MM.1S (cell line): ENCODE data around the gene MYOCD.

Experiments
- DNase-seq: peaks from one replicate; pipeline ENCODE4 v3.0.0-alpha.2; 2015
- H2AFZ ChIP-seq: fragments of 300-600 bp; sonication (generic); 2 replicates; pipeline ENCODE4 v1.6.0; 2016; ENCODE audit warnings: antibody characterized with exemption, low read length
- H3F3A ChIP-seq: fragments of 300-600 bp; sonication (generic); 2 replicates; pipeline ENCODE4 v1.6.1; 2016; ENCODE audit warnings: mild to moderate bottlenecking, antibody characterized with exemption, low read length, moderate library complexity, mixed read lengths; ENCODE audit not compliant: insufficient read depth
- H3K27ac ChIP-seq: fragments of 300-600 bp; sonication (generic); 2 replicates; pipeline ENCODE4 v1.5.1; 2016; ENCODE audit warnings: mild to moderate bottlenecking, low read length
- H3K27me3 ChIP-seq: fragments of 300-600 bp; sonication (generic); replicated peaks from 2 replicates; pipeline ENCODE4 v1.6.0; 2016; ENCODE audit warnings: low read length; ENCODE audit not compliant: insufficient read depth
- H3K36me3 ChIP-seq: fragments of 300-600 bp; sonication (generic); replicated peaks from 2 replicates; pipeline ENCODE4 v1.6.1; 2016; ENCODE audit warnings: mild to moderate bottlenecking, low read length, mixed read lengths; ENCODE audit not compliant: insufficient read depth
- H3K4me1 ChIP-seq: fragments of 300-600 bp; sonication (generic); 2 replicates; pipeline ENCODE4 v1.6.1; 2016; ENCODE audit warnings: low read length, mixed read lengths
- H3K4me2 ChIP-seq: fragments of 300-600 bp; sonication (generic); 2 replicates; pipeline ENCODE4 v1.6.0; 2016; ENCODE audit warnings: low read depth, low read length
- H3K4me3 ChIP-seq: fragments of 300-600 bp; sonication (generic); 2 replicates; pipeline ENCODE4 v1.5.1; 2016; ENCODE audit warnings: low read length, mixed read lengths
- H3K79me2 ChIP-seq: fragments of 300-600 bp; sonication (generic); 2 replicates; pipeline ENCODE4 v1.6.1; 2016; ENCODE audit warnings: mixed run types, low read length, mixed read lengths
- H3K9ac ChIP-seq: fragments of 300-600 bp; sonication (generic); 2 replicates; pipeline ENCODE4 v1.6.1; 2016; ENCODE audit warnings: low read length, mixed read lengths
- H3K9me2 ChIP-seq: fragments of 300-600 bp; sonication (generic); replicated peaks from 2 replicates; pipeline ENCODE4 v1.6.1; 2016; ENCODE audit warnings: mild to moderate bottlenecking, low read length, mixed read lengths; ENCODE audit not compliant: insufficient read depth
- H3K9me3 ChIP-seq: fragments of 300-600 bp; sonication (generic); replicated peaks from 2 replicates; pipeline ENCODE4 v1.6.1; 2016; ENCODE audit warnings: mild to moderate bottlenecking, low read length, mixed read lengths; ENCODE audit not compliant: insufficient read depth
- H4K20me1 ChIP-seq: fragments of 300-600 bp; sonication (generic); 2 replicates; pipeline ENCODE4 v1.6.1; 2016; ENCODE audit warnings: mild to moderate bottlenecking, low read length, moderate library complexity, mixed read lengths; ENCODE audit not compliant: insufficient read depth
- EZH2 ChIP-seq: fragments of 300-600 bp; sonication (generic); optimal IDR thresholded peaks from 2 replicates; pipeline ENCODE3; 2017; ENCODE audit warnings: low read depth, mild to moderate bottlenecking, antibody characterized with exemption, low read length, mixed read lengths
- EZH2phosphoT487 ChIP-seq: fragments of 300-600 bp; sonication (generic); IDR thresholded peaks from 2 replicates; pipeline ENCODE4 v1.6.1; 2018; ENCODE audit warnings: antibody characterized with exemption, low read length
- TF ChIP-seq, protein P1 (sequence below): fragments of 300-600 bp; sonication (generic); IDR thresholded peaks from 2 replicates; pipeline ENCODE4 v1.5.1; 2016; ENCODE audit warnings: antibody characterized with exemption, low read length, mixed read lengths

MYOCD gene

GRCh38 chr17:12656354-12656753 lies 9.3 kb upstream of the MYOCD start:
- TF ChIP-seq EZH2 (no peak), EZH2phosphoT487 (no peak)
- TF ChIP-seq, protein P1, sequence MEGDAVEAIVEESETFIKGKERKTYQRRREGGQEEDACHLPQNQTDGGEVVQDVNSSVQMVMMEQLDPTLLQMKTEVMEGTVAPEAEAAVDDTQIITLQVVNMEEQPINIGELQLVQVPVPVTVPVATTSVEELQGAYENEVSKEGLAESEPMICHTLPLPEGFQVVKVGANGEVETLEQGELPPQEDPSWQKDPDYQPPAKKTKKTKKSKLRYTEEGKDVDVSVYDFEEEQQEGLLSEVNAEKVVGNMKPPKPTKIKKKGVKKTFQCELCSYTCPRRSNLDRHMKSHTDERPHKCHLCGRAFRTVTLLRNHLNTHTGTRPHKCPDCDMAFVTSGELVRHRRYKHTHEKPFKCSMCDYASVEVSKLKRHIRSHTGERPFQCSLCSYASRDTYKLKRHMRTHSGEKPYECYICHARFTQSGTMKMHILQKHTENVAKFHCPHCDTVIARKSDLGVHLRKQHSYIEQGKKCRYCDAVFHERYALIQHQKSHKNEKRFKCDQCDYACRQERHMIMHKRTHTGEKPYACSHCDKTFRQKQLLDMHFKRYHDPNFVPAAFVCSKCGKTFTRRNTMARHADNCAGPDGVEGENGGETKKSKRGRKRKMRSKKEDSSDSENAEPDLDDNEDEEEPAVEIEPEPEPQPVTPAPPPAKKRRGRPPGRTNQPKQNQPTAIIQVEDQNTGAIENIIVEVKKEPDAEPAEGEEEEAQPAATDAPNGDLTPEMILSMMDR = no peak
- no peaks in the 10 kb centered on the region for H3K36me3 ChIP-seq
- H3K9me2 ChIP-seq = no peaks in the 10 kb centered on the region

GRCh38 chr17:12659500-12659899 lies 6.2 kb upstream of the MYOCD start:
- H3K79me2 ChIP-seq = no peaks in the 10 kb centered on the region
- no peaks in the 10 kb centered on the region for H3K9me3 ChIP-seq
- no peaks in the 10 kb centered on the region for H3K36me3 ChIP-seq
- no peaks in the 10 kb centered on the region for H3F3A ChIP-seq
- no peaks in the 10 kb centered on the region for H3K27me3 ChIP-seq
- no peak overlapping the region for H3K4me2 ChIP-seq
- H3K9me2 ChIP-seq = no peaks in the 10 kb centered on the region
- H3K4me1 ChIP-seq = no peaks in the 10 kb centered on the region
- no peak for TF ChIP-seq EZH2phosphoT487
- TF ChIP-seq, protein P1 = no peak
- TF ChIP-seq EZH2 = no peak
- no peak overlapping the region for H3K4me3 ChIP-seq
- H3K27ac ChIP-seq = no peak overlapping the region
- no peak for DNase-seq
- no peaks in the 10 kb centered on the region for H4K20me1 ChIP-seq
- H2AFZ ChIP-seq = no peak overlapping the region
- no peak overlapping the region for H3K9ac ChIP-seq

More at GRCh38 chr17:12656354-12656753, 9.3 kb upstream of the MYOCD start:
- H3K9ac ChIP-seq = no peak overlapping the region
- H3K4me2 ChIP-seq = no peak overlapping the region
- H3K4me3 ChIP-seq = no peak overlapping the region
- H3F3A ChIP-seq = no peaks in the 10 kb centered on the region
- no peaks in the 10 kb centered on the region for H3K4me1 ChIP-seq
- no peaks in the 10 kb centered on the region for H4K20me1 ChIP-seq
- H3K79me2 ChIP-seq = no peaks in the 10 kb centered on the region
- no peaks in the 10 kb centered on the region for H3K9me3 ChIP-seq
- H3K27me3 ChIP-seq = no peaks in the 10 kb centered on the region
- DNase-seq = no peak
- H2AFZ ChIP-seq = no peak overlapping the region
- H3K27ac ChIP-seq = no peak overlapping the region

DNA sequence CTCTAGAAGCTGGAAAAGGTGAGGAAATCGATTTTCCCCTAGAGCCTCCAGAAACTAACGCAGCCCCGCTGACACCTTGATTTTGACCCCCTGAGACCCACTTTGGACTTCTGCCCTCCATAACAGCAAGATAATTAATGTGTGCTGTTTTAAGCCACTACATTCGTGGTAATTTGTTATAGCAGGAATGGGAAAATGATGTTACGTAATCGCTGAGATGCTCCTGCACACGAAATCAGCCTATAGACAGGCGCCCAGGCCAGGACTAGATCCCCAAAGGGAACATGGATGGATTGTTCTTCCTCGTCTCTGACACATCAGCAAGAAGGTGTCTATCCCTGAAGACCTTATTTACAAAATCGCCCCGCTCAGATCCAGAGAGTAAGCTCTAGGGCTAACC lies 1.4 kb upstream of the MYOCD start:
- H3K9ac ChIP-seq = no peak overlapping the region
- no peak overlapping the region for H2AFZ ChIP-seq
- no peak overlapping the region for H3K4me2 ChIP-seq
- no peaks in the 10 kb centered on the region for H3K79me2 ChIP-seq
- no peaks in the 10 kb centered on the region for H3K4me1 ChIP-seq
- no peak overlapping the region for H3K4me3 ChIP-seq
- no peaks in the 10 kb centered on the region for H3F3A ChIP-seq
- TF ChIP-seq, protein P1 = no peak
- no peak for DNase-seq
- H3K27ac ChIP-seq = no peak overlapping the region
- no peaks in the 10 kb centered on the region for H3K9me3 ChIP-seq
- no peaks in the 10 kb centered on the region for H3K27me3 ChIP-seq
- H4K20me1 ChIP-seq = no peaks in the 10 kb centered on the region
- H3K36me3 ChIP-seq = no peaks in the 10 kb centered on the region
- H3K9me2 ChIP-seq = no peaks in the 10 kb centered on the region

DNA sequence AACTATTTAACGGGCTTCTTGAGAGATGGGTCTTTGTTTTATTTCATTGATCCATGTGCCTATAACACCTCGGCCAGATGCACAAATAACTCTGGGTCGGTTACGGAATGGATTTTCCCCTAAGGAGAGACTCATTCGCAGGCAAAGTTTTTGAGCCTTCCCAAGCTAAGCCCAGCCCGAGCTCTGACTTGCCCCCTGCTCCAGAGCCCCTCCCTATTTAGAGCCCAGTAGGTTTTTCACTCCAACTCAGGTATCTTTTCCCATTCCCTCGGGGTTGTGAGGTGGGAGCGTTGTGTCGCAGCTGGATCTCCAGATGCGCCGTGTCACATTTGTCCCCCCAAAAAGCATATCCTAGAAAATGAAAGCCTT lies 812 bp upstream of the MYOCD start:
- no peaks in the 10 kb centered on the region for H3K36me3 ChIP-seq
- no peaks in the 10 kb centered on the region for H3K9me3 ChIP-seq
- DNase-seq = no peak
- no peaks in the 10 kb centered on the region for H3F3A ChIP-seq
- no peaks in the 10 kb centered on the region for H3K4me1 ChIP-seq
- H3K27ac ChIP-seq = no peak overlapping the region
- H3K4me2 ChIP-seq = no peak overlapping the region
- no peaks in the 10 kb centered on the region for H3K79me2 ChIP-seq
- H3K4me3 ChIP-seq = no peak overlapping the region
- TF ChIP-seq EZH2phosphoT487 (no peak), EZH2 (no peak)
- TF ChIP-seq, protein P1 = no peak
- no peaks in the 10 kb centered on the region for H4K20me1 ChIP-seq
- H3K27me3 ChIP-seq = no peaks in the 10 kb centered on the region
- no peak overlapping the region for H3K9ac ChIP-seq
- no peak overlapping the region for H2AFZ ChIP-seq
- H3K9me2 ChIP-seq = no peaks in the 10 kb centered on the region
